ENCODE data around the gene AZIN2.

- TF ChIP-seq EP300 (IDR thresholded peaks at IDR 0.05; ENCODE audit: borderline replicate concordance in 1 of 2, control insufficient read depth in 1 of 2, low read depth in 2 of 2, low read length in 2 of 2), result no peak
- TF ChIP-seq ASH2L (IDR thresholded peaks at IDR 0.05; ENCODE audit: borderline replicate concordance, low read depth), result no peak
- TF ChIP-seq, protein P1, sequence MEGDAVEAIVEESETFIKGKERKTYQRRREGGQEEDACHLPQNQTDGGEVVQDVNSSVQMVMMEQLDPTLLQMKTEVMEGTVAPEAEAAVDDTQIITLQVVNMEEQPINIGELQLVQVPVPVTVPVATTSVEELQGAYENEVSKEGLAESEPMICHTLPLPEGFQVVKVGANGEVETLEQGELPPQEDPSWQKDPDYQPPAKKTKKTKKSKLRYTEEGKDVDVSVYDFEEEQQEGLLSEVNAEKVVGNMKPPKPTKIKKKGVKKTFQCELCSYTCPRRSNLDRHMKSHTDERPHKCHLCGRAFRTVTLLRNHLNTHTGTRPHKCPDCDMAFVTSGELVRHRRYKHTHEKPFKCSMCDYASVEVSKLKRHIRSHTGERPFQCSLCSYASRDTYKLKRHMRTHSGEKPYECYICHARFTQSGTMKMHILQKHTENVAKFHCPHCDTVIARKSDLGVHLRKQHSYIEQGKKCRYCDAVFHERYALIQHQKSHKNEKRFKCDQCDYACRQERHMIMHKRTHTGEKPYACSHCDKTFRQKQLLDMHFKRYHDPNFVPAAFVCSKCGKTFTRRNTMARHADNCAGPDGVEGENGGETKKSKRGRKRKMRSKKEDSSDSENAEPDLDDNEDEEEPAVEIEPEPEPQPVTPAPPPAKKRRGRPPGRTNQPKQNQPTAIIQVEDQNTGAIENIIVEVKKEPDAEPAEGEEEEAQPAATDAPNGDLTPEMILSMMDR (IDR thresholded peaks at IDR 0.05 in 2 of 3, conservative IDR thresholded peaks at IDR 0.05 in 1 of 3; ENCODE audit: control insufficient read depth in 2 of 3, extremely low read depth in 1 of 3, insufficient read depth in 1 of 3, low read depth in 3 of 3, low read length in 3 of 3), result no peak
- TF ChIP-seq CBX5 (IDR thresholded peaks at IDR 0.05; ENCODE audit: low read depth), result no peak
- no peak for TF ChIP-seq ETV6 (conservative IDR thresholded peaks at IDR 0.05 in 1 of 2, IDR thresholded peaks at IDR 0.05 in 1 of 2; ENCODE audit: borderline replicate concordance in 1 of 2, low read depth in 1 of 2)
- no peak for TF ChIP-seq EZH2 (IDR thresholded peaks at IDR 0.05; ENCODE audit: borderline replicate concordance, control insufficient read depth, low read depth, low read length)
- no peak for TF ChIP-seq ATF2 (IDR thresholded peaks at IDR 0.05; ENCODE audit: low read length)
- no peak for TF ChIP-seq BACH1 (IDR thresholded peaks at IDR 0.05; ENCODE audit: borderline replicate concordance)
- TF ChIP-seq, protein P2, sequence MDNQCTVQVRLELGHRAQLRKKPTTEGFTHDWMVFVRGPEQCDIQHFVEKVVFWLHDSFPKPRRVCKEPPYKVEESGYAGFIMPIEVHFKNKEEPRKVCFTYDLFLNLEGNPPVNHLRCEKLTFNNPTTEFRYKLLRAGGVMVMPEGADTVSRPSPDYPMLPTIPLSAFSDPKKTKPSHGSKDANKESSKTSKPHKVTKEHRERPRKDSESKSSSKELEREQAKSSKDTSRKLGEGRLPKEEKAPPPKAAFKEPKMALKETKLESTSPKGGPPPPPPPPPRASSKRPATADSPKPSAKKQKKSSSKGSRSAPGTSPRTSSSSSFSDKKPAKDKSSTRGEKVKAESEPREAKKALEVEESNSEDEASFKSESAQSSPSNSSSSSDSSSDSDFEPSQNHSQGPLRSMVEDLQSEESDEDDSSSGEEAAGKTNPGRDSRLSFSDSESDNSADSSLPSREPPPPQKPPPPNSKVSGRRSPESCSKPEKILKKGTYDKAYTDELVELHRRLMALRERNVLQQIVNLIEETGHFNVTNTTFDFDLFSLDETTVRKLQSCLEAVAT (IDR thresholded peaks at IDR 0.05), result no peak
- no peak for TF ChIP-seq NR2F1 (conservative IDR thresholded peaks at IDR 0.05)
- no peak for TF ChIP-seq RB1 (IDR thresholded peaks at IDR 0.05; ENCODE audit: borderline replicate concordance)
Measured at GRCh38 chr1:33087677-33088076, 6.7 kb downstream of the AZIN2 start.
